Measurements from ENCODE around the gene SLC12A6.

SLC12A6 gene

DNA sequence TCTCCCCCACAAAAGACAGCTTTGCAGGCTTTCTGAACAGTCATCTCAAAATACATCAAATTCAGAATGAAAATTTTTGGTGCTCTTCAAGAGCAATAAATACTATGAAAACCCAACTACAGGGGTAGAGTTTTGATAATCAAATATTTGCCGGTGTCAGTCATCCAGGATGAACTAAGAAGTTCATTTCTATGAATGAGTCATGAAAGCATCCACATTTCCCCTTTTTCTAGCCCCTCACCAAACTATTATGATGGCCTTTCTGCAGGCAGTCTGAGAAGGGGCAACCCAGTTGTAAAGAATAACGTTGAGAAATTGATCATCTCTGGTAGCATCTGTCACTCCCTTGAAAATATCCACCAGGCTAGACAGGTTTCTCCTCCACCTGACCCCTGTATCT lies 32.5 kb upstream of the SLC12A6 start:
- DNase-seq (ENCODE audit: low read depth), result no peak
- TF ChIP-seq CTCF (IDR thresholded peaks at IDR 0.05; ENCODE audit: low read depth, low read length, missing control alignments), result no peak
- H3K4me3 ChIP-seq (ENCODE audit: low read depth, low read length), result no peak overlapping the region

DNA sequence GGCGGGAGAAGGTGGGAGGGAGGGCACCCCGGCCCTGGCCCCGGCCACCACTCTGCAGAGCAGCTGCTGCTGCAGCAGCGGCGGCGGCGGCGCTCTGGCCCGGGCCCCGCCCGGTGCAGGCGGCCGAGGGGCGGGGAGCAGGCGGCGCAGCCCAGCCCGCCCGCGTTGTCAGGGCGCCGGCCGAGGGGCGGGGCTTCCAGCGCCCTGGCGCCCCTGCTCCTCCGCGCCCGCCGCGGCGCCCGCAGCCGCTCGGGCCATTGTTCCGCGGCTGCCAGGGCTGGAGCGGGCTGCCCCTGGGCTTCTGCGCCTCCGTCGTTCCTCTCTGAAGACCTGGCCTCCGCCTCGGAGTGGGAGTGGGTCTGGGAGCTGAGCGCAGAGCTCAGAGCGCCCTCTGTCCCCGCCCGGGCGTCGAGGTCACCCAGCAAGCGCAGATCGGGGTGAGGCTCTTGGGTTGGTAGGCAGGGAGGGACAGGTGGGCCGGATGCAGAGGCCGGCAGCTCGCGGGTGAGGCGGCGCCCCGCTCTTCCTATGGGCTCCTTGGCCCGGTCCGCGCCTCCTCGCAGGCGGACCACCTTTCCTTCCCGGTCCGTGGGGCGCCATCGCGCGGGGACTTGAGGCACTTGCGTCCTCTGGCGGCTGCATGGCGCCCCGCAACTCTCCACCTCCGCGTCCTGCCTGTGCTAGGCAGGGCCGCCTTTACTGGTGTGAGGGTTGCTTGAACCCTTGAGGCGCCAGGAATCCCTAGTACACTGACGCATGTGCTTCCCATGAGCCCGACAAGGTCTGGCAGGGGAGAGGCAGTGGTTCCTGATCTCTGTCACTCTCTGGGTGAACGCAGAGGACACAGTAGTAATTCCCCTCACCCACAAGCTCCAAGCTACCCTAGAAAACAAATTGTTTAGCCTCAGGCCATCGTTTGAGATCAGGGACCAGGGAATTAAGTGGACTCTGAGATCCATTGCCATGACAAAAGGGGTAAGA lies 29.8 kb upstream of the SLC12A6 start, which contains the start of gene LPCAT4:
Gene LPCAT4 (minus strand): TSS at position 96 of the 981 bp plus-strand sequence. CDS start 96 bp downstream, outside the sequence.
- TF ChIP-seq CTCF (IDR thresholded peaks at IDR 0.05; ENCODE audit: low read depth, low read length, missing control alignments), result peak; percentile 93
- H3K4me3 ChIP-seq (ENCODE audit: low read depth, low read length), result peak within 1 kb of the TSS; percentile 88
- DNase-seq (ENCODE audit: low read depth), result peak; percentile 77

DNA sequence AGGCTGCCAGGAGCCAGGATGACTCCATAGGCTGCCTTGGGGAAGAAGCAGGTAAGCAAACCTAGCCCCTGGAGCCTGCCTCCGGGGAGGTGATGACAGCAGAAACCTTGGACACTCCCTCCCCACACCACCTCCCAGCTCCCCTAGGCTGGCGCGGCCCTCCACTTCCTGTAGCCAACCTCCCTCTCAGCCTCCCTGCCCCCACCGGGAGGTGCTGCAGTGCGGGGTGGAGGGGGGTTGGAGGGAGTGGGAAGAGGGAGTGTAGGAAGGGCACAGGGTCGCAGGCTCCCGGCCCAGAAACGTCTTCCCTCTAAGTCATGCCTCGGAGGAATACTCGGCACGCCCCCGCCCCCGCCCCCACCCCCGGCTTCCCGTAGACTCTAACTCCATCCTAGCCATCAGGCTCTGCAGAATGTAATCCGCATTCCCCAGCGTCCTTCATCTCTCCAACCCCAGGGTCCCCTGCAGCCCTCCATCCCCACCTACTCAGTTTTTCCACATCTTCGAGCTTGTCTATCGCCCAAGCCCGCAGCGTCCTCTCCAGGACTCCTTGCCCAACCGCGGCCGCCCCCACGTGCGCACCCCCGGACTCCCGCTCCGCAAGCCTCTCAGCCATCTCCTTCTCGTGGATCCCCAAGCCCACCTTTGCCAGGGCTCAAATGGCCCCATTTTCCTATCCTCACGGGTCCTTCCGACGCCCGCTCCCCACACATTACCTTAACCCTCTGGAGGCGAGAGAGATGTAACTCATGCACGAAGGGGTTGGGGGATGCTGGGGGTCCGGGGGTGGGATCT lies 28.9 kb upstream of the SLC12A6 start:
- DNase-seq (ENCODE audit: low read depth), result no peak
- H3K4me3 ChIP-seq (ENCODE audit: low read depth, low read length), result peak overlapping the region; percentile 88
- TF ChIP-seq CTCF (IDR thresholded peaks at IDR 0.05; ENCODE audit: low read depth, low read length, missing control alignments), result no peak

GRCh38 chr15:34365836-34366235 lies 28.3 kb upstream of the SLC12A6 start:
- no peak for TF ChIP-seq CTCF (IDR thresholded peaks at IDR 0.05; ENCODE audit: low read depth, low read length, missing control alignments)
- DNase-seq (ENCODE audit: low read depth), result no peak
- peak overlapping the region; percentile 88 for H3K4me3 ChIP-seq (ENCODE audit: low read depth, low read length)

GRCh38 chr15:34365091-34365825 lies 27.7 kb upstream of the SLC12A6 start:
- no peak for DNase-seq (ENCODE audit: low read depth)
- H3K4me3 ChIP-seq (ENCODE audit: low read depth, low read length), result peak overlapping the region; percentile 88
- TF ChIP-seq CTCF (IDR thresholded peaks at IDR 0.05; ENCODE audit: low read depth, low read length, missing control alignments), result no peak

DNA sequence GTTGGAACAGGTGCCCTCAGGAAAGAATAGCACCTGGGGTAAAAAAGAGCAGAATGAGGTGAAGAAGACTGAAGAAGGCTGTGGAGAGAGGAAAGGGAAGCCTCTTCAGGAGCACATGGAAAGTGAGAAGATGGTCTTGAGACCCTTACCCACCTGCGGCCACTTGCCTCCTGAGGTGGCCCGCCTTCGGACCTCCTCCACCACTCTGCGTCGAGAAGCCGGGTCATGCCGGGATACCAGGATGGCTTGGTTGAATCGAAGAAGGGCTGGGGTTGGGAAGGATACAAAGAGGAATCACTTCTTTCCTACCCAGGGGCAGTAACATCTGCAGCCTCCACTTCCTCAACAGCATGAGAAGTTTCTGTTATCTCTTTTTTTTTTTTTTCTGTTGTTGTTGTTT lies 26.5 kb upstream of the SLC12A6 start:
- TF ChIP-seq CTCF (IDR thresholded peaks at IDR 0.05; ENCODE audit: low read depth, low read length, missing control alignments), result no peak
- no peak for DNase-seq (ENCODE audit: low read depth)
- H3K4me3 ChIP-seq (ENCODE audit: low read depth, low read length), result no peak overlapping the region
